ENCODE results near the gene EML4.
"Not testable (repeated sequence)": the region's sequence is repeated elsewhere in the genome, so short reads cannot be mapped to it uniquely, and the experiment has no call there.

EML4 gene

GRCh38 chr2:42364658-42365057, 195.5 kb downstream of the EML4 start:
- H3K27ac ChIP-seq = no peak overlapping the region
- no peak for DNase-seq (ENCODE audit: low read depth, low spot score)

- no peak for DNase-seq (ENCODE audit: low read depth, low spot score)
- H3K27ac ChIP-seq = no peak overlapping the region
These were observed 197.3 kb downstream of the EML4 start for GRCh38 chr2:42366411-42366810.

- peak overlapping the region; percentile 38 for H3K27ac ChIP-seq
- no peak for DNase-seq (ENCODE audit: low read depth, low spot score)
These were observed 198.7 kb downstream of the EML4 start for GRCh38 chr2:42367835-42368234.

GRCh38 chr2:42368817-42369531, 199.8 kb downstream of the EML4 start:
- no peak for DNase-seq (ENCODE audit: low read depth, low spot score)
- H3K27ac ChIP-seq = peak overlapping the region; percentile 38

GRCh38 chr2:42369532-42370229, 200.5 kb downstream of the EML4 start:
- no peak overlapping the region for H3K27ac ChIP-seq
- DNase-seq (ENCODE audit: low read depth, low spot score) = no peak

GRCh38 chr2:42371611-42372473, 202.7 kb downstream of the EML4 start:
- DNase-seq (ENCODE audit: low read depth, low spot score) = peak; percentile 68
- H3K27ac ChIP-seq = peak overlapping the region; percentile 63

GRCh38 chr2:42372474-42373200, 203.5 kb downstream of the EML4 start:
- peak overlapping the region; percentile 63 for H3K27ac ChIP-seq
- no peak for DNase-seq (ENCODE audit: low read depth, low spot score)

- no peak overlapping the region for H3K27ac ChIP-seq
- DNase-seq (ENCODE audit: low read depth, low spot score) = no peak
These were observed 207.6 kb downstream of the EML4 start for GRCh38 chr2:42376758-42377157.

- H3K27ac ChIP-seq = no peak overlapping the region
- DNase-seq (ENCODE audit: low read depth, low spot score) = no peak
These were observed 209.3 kb downstream of the EML4 start for GRCh38 chr2:42378415-42378814.

- not testable (repeated sequence) for H3K27ac ChIP-seq
These were observed 210.9 kb downstream of the EML4 start for GRCh38 chr2:42380026-42380425.

GRCh38 chr2:42382144-42382543, 213.0 kb downstream of the EML4 start:
- DNase-seq (ENCODE audit: low read depth, low spot score) = no peak
- no peak overlapping the region for H3K27ac ChIP-seq

More at GRCh38 chr2:42380026-42380425, 210.9 kb downstream of the EML4 start:
- not testable (repeated sequence) for DNase-seq (ENCODE audit: low read depth, low spot score)

Data from epithelial cell of prostate (primary cell).